Fibroblast of the aortic adventitia (primary cell): ENCODE data around the gene TPH1. TPM values are rescaled to one million over a fixed set of nuclear protein-coding genes. Genes with fewer than 3 reads are reported as not detected.
A peak's percentile ranks its signal among the peaks of the same experiment; 100 is the strongest.

Experiments used
- DNase-seq: peaks from one replicate; pipeline ENCODE4 v3.0.0-alpha.2; 2010; ENCODE audit warnings: low read depth
- H3K4me3 ChIP-seq: 2 replicates; pipeline ENCODE4 v1.5.1; 2011; ENCODE audit warnings: low read depth, mild to moderate bottlenecking, control low read depth, low read length, moderate library complexity
- CTCF ChIP-seq: IDR thresholded peaks from 2 replicates; pipeline ENCODE4 v1.5.1; 2011; ENCODE audit warnings: mild to moderate bottlenecking, low read length, control low read depth, inconsistent platforms; ENCODE audit not compliant: insufficient read depth
- total RNA-seq: library from RNA; depleted of rRNA; stranded (reverse); fragments of >200 nt; gene quantifications from 2 replicates; pipeline ENCODE4 v1.2.3, GENCODE V29; 2012; ENCODE audit warnings: low replicate concordance

Gene TPH1
- total RNA-seq, 1 donor = 0.18 TPM

GRCh38 chr11:18036456-18036855 lies 9.6 kb downstream of the TPH1 start:
- no peak for DNase-seq
- no peak overlapping the region for H3K4me3 ChIP-seq
- no peak for TF ChIP-seq CTCF

- no peak for TF ChIP-seq CTCF
- DNase-seq = no peak
- no peak overlapping the region for H3K4me3 ChIP-seq
Measured at GRCh38 chr11:18027475-18027874, 18.6 kb downstream of the TPH1 start.

GRCh38 chr11:18022419-18022818 lies 23.6 kb downstream of the TPH1 start:
- no peak for DNase-seq
- H3K4me3 ChIP-seq = no peak overlapping the region
- TF ChIP-seq CTCF = no peak

- H3K4me3 ChIP-seq = no peak overlapping the region
- no peak for DNase-seq
- TF ChIP-seq CTCF = no peak
Measured at GRCh38 chr11:18019650-18020049, 26.4 kb downstream of the TPH1 start.

GRCh38 chr11:18016789-18017188 lies 29.3 kb downstream of the TPH1 start:
- H3K4me3 ChIP-seq = no peak overlapping the region
- no peak for TF ChIP-seq CTCF
- DNase-seq = no peak

GRCh38 chr11:18014876-18015275 lies 31.2 kb downstream of the TPH1 start:
- no peak for DNase-seq
- TF ChIP-seq CTCF = no peak
- no peak overlapping the region for H3K4me3 ChIP-seq

- peak; percentile 10 for DNase-seq
- no peak for TF ChIP-seq CTCF
- peak overlapping the region; percentile 81 for H3K4me3 ChIP-seq
Measured at GRCh38 chr11:18013790-18014507, 32.1 kb downstream of the TPH1 start.
